Right atrium auricular region (tissue), 2 donors: ENCODE results near the gene H2AZ1. TPM values are rescaled to one million over a fixed set of nuclear protein-coding genes. Genes with fewer than 3 reads are reported as not detected.

ENCODE experiments used
- DNase-seq: peaks from one replicate; pipeline ENCODE4 v3.0.0-alpha.2; 2019; ENCODE audit warnings: low spot score
- H3K27ac ChIP-seq, 2 donors: fragments of 200-600 bp; sonication (generic); 1 replicate in 1 of 2; 2 replicates in 1 of 2; pipeline ENCODE4 v1.5.1; 2016 to 2019
- H3K27me3 ChIP-seq, 2 donors: fragments of 200-600 bp; sonication (generic); one replicate each; pipeline versions ENCODE4 v1.5.1 to v1.6.0; 2017 to 2019
- H3K36me3 ChIP-seq: fragments of 200-600 bp; sonication (generic); one replicate; pipeline ENCODE4 v1.5.1; 2016
- H3K4me1 ChIP-seq, 2 donors: fragments of 200-600 bp; sonication (generic); one replicate each; pipeline versions ENCODE4 v1.5.1 to v1.6.0; 2017 to 2019
- H3K4me3 ChIP-seq, 2 donors: fragments of 200-600 bp; sonication (generic); 1 replicate in 1 of 2; 2 replicates in 1 of 2; pipeline ENCODE4 v1.5.1; 2017 to 2019; ENCODE audit warnings: mild to moderate bottlenecking in 1 of 2, moderate library complexity in 1 of 2
- H3K9me3 ChIP-seq, 2 donors: fragments of 200-600 bp; sonication (generic); one replicate each; pipeline ENCODE4 v1.5.1; 2019
- CTCF ChIP-seq, 2 donors: fragments of 200-600 bp; sonication (generic); IDR thresholded peaks; one replicate each; pipeline ENCODE4 v1.5.1; 2019; ENCODE audit warnings: antibody characterized with exemption in 2 of 2
- total RNA-seq, 2 donors: library from RNA; depleted of rRNA; stranded (reverse); fragments of >200 nt; gene quantifications; one replicate each; pipeline ENCODE4 v1.1.0, GENCODE V29; 2016

Gene H2AZ1
- total RNA-seq, 2 donors from 2014 or later = 128 to 143 TPM

GRCh38 chr4:99949034-99949998 is 759 bp downstream of the H2AZ1 start:
- H3K27me3 ChIP-seq = no peaks in the 10 kb centered on the region
- peak; percentile 70 to 87 for TF ChIP-seq CTCF (IDR thresholded peaks at IDR 0.05)
- H3K4me1 ChIP-seq = peaks cover 0 to 41% of the 10 kb centered on the region in 2 donors
- no peaks in the 10 kb centered on the region for H3K36me3 ChIP-seq
- no peaks in the 10 kb centered on the region for H3K9me3 ChIP-seq
- H3K27ac ChIP-seq = peak overlapping the region; percentile 89 to 96
- DNase-seq = peak; percentile 91
- peak overlapping the region; percentile 76 to 80 for H3K4me3 ChIP-seq

- Histone ChIP-seq H3K4me3 (no peak overlapping the region), H3K27ac (peak overlapping the region; percentile 94 to 96), H3K4me1 (peaks cover 0 to 42% of the 10 kb centered on the region in 2 donors)
Observed at GRCh38 chr4:99947608-99948007, 2.5 kb downstream of the H2AZ1 start.

GRCh38 chr4:99947190-99947578 is 2.9 kb downstream of the H2AZ1 start:
- DNase-seq = no peak
- TF ChIP-seq CTCF (IDR thresholded peaks at IDR 0.05) = no peak
- Histone ChIP-seq H3K27me3 (no peaks in the 10 kb centered on the region), H3K4me1 (peaks cover 0 to 42% of the 10 kb centered on the region in 2 donors), H3K27ac (peak overlapping the region; percentile 94 to 96), H3K9me3 (no peaks in the 10 kb centered on the region), H3K36me3 (no peaks in the 10 kb centered on the region), H3K4me3 (peak overlapping the region; percentile 80 to 92)

More at GRCh38 chr4:99947608-99948007, 2.5 kb downstream of the H2AZ1 start:
- Histone ChIP-seq H3K36me3 (no peaks in the 10 kb centered on the region), H3K9me3 (no peaks in the 10 kb centered on the region), H3K27me3 (no peaks in the 10 kb centered on the region)
- DNase-seq = no peak
- no peak for TF ChIP-seq CTCF (IDR thresholded peaks at IDR 0.05)

- Histone ChIP-seq H3K4me1 (peaks cover 0 to 42% of the 10 kb centered on the region in 2 donors), H3K27me3 (no peaks in the 10 kb centered on the region), H3K27ac (peak within 1 kb of the TSS; percentile 94 to 96), H3K9me3 (no peaks in the 10 kb centered on the region), H3K36me3 (no peaks in the 10 kb centered on the region), H3K4me3 (peak within 1 kb of the TSS; percentile 80 to 92)
- no peak for TF ChIP-seq CTCF (IDR thresholded peaks at IDR 0.05)
- peak; percentile 63 for DNase-seq
Observed at GRCh38 chr4:99946356-99947189, 3.5 kb downstream of the H2AZ1 start, which contains the start of gene DNAJB14. Gene DNAJB14 (minus strand): TSS chr4:99946618. CDS start chr4:99946571, 47 bp downstream.

- H3K4me3 ChIP-seq = peak overlapping the region; percentile 80 to 92
- no peaks in the 10 kb centered on the region for H3K36me3 ChIP-seq
- H3K9me3 ChIP-seq = no peaks in the 10 kb centered on the region
- no peaks in the 10 kb centered on the region for H3K27me3 ChIP-seq
- no peak for DNase-seq
- H3K27ac ChIP-seq = peak overlapping the region; percentile 94 to 96
- no peak for TF ChIP-seq CTCF (IDR thresholded peaks at IDR 0.05)
- peaks cover 0 to 34% of the 10 kb centered on the region in 2 donors for H3K4me1 ChIP-seq
Observed at GRCh38 chr4:99945718-99946355, 4.2 kb downstream of the H2AZ1 start.
